NCI-H187 treated with DMSO at 0.1 percent for 48 hours (cell line): ENCODE data around the gene ZNF385C.

Experiments
- DNase-seq: peaks from one replicate; lab custom pipeline; 2025; lab: John Stamatoyannopoulos, UW

The ZNF385C gene

DNA sequence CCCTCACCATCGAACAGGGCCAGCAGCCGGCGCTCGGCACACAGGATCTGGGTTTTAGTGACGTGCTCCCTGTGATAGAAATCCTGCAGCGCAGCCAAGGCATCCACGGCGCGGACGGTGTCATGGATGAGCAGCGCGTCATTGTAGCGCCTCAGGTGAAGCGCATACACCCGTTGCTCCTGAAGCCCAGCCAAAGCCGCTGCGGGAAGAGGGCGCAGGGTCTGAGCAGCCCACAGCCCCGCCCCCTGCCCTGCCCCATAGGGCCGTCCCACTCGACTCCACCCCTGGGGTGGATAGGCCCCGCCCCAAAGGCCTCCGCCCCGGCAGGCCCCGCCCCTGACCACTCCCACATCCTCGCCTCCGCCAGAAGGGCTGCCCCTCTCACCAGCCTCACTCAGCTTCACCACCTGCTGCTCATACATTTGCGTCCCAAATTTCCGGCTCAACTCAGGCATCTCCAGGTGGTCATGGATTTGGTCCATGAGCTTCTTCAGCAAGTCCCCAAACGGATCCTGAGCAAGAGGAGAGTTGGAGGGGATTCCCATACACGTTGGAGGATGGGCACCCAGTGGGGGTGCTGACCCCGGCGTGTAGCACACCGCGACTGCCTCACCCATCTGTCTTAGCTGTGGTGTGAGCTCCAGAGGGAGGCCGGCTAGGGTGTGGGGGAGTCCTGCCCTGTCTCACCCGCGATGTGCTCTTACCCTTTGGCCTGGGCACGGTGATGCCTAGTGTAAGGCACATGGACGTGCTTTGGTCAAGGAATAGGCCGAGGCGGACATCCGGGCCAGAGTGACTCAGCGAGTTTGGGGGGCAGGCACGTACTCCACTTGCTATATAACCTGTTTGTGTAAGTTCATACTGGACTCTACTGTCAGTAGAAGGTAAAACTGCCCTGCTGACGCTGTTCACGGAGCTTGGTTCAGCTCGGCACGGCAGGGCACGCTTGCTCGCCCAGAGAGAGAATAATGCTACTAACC lies 9.6 kb upstream of the ZNF385C start:
- peak; percentile 48 for DNase-seq

DNA sequence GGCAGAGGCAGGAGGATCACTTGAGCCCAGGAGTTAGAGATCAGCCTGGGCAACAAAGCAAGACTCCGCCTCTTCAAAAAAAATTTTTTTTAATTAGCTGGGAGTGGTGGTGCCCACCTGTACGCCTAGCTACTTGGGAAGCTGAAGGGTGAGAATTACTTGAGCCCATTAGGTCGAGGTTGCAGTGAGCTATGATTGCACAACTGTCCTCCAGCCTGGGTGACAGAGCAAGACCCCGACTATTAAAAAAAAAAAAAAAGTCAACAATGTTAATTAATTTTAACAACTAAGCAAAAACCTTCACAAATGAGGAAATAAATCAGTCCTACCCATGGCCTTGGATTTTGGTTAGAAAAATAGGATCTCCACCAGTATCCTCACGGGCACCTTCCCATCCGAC lies 8.9 kb upstream of the ZNF385C start:
- no peak for DNase-seq

DNA sequence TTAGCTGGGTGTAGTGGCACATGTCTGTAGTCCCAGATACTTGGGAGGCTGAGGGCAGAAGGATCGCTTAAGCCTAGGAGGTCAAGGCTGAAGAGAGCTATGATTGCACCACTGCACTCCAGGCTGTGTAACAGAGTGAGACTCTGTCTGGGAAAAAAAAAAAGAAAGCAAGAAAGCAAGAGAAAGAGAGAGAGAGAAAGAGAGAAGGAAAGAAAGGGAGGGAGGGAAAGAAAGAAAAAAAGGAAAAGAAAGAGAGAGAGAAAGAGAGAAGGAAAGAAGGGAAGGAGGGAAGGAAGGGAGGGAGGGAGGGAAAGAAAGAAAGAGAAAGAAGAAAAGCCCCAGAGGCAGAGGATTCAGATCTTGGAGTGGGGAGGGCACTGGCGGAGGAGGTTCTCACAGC lies 7.7 kb upstream of the ZNF385C start:
- DNase-seq, result no peak

DNA sequence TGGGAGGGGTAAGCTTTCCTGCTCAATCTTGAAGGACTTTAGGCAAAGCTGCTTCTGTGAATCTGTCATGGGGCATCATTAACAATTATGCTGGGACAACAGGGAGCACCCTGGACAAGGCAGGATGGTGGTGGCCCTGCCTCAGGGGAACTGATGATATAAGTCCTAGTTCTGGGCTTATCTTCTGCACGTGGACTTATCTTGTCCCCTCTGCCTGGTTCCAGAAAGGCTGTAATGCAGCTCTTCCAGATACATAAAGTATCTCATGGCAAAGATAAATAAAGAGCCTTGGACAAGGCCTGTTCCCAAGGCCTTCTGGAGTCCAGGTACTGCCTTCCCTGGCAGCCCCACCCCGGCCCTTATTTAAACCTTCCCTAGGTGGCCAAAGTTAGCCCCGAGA lies 6.0 kb upstream of the ZNF385C start:
- no peak for DNase-seq

DNA sequence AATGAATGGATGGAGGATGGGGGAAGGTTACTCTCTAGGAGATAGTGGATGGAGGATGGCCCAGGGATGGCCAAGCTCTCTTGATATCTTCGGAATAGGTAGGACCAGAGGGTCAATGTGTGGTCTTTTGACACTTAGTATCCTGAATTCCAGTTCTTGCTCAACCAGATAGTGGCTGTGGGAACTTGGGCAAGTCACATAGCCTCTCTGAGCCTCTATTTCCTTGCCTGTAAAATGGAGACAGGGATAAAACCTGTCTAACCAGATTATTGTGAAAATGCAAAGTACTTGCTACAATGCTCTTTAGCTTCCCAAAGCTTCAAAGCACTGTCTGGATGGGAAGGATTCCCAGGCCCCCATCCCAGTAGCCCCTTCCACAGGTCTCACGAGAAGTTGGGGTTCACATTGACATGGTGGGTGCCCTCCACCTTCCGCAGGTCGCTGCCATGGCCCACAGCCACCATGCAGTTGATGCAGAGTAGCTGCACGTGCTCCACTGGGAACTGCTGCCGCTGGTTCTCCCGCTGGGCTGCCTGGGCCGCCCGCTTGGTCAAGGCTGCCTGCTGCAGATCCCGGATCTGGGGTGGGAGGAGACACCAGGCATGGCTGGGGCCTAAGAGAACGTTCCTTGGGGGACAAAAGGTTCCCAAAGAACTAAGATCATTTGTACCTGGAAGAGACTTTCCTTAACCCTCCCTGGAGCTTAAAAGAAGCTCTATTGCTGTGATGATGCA lies 5.1 kb upstream of the ZNF385C start:
- DNase-seq, result no peak

DNA sequence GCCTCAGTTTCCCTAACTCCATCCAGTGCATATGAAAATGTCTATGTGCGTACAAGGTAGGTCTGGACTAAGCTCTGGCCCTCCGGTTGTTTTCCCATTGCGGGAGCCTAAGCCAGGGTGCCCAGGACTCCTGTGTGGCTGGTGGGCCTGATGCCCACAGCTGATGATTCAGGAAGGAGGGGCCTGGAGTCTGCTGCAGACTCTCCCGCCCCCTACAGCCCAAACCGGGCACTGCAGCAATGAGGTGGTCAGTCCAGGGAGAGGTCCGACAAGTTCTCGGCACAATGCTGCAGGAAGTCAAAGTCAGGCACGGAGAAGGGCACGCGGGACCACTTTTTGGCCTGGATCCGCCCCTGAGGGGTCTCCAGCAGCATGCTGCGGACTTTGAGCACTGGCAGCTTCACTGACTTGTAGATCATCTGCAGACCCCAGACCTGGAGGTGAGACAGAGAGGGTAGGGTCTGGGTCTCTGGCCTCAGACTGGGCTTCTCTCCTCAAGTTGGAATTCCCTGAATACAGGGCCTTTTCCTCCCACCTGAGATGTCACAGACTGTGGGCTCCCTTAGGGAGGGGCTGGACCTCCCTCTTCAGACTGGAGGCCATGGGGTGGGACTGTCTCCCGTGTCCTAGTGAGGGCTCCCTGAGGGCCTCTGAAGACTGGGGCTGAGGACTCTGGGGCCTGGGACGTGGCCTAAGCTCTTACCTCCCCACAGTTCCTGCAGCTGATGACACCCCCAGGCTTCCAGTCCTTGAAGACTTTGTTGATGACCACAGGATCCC lies 3.4 kb upstream of the ZNF385C start:
- DNase-seq, result no peak

DNA sequence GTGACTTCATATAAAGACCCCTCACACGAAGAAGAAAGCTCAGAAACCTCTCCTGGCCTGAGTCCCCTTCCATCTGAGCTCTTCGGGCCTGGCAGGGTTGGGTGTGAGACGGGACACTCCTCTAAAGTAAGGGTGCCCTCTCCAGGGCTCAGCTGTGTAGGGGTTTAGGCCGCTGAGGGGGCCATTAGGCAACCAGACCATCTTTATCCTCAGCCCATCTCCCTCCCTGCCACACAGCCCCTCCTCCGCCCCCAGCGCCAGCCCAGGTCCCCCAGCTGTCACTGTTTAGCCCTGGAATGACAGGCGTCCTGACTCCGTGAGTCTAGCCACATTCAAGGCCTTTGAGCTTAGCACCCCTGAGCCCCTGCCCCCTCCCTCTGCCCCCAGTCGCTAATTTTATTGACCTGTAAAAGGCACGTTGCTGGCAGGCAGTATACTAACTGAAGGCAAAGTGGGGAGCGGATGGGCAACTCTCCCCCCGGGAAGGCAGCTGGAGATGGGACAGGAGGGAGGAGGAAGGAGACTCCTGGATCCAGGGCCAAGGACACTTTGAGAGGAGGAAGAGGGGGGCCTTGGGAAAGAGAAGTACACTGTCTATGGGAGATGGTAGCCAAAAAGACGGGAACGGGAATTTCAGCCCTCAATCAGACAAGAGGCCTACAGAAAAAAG lies 592 bp upstream of the ZNF385C start:
- no peak for DNase-seq

DNA sequence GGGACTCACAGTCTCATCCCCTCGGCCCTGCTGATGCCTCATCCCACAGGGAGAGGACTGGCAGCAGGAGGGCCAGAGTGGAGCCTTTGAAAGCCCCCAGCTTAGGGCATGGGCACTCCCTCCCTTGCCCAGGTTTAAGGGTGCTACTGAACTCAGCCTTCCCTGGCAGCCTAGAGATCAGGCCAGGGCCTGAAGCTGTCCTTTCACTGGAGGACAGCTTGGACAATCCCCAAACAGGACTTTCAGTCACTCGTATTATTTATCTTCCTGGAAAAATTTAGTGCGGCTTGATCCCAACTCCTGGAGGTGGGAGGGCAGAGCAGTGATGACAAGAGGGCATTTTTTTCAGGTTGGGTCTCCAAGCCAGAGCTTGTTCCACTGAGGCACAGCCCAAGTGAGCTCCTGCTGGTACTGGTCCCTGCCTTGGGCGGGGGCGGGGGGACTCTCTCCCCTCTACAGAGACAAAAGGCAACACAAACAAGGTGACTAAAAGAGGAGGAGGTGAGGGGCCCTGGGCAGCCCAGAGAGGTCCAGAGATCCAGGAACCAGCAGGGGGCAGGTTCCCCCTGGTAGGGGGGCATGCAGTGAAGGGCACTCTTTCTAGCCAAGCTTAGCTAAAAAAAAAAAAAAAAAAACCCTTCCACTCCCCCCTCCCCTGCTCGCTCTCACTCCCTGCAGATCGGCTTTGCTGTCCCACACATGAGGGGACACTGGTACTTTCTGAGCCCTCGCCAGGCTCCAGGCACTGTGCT lies 1.7 kb downstream of the ZNF385C start:
- no peak for DNase-seq

DNA sequence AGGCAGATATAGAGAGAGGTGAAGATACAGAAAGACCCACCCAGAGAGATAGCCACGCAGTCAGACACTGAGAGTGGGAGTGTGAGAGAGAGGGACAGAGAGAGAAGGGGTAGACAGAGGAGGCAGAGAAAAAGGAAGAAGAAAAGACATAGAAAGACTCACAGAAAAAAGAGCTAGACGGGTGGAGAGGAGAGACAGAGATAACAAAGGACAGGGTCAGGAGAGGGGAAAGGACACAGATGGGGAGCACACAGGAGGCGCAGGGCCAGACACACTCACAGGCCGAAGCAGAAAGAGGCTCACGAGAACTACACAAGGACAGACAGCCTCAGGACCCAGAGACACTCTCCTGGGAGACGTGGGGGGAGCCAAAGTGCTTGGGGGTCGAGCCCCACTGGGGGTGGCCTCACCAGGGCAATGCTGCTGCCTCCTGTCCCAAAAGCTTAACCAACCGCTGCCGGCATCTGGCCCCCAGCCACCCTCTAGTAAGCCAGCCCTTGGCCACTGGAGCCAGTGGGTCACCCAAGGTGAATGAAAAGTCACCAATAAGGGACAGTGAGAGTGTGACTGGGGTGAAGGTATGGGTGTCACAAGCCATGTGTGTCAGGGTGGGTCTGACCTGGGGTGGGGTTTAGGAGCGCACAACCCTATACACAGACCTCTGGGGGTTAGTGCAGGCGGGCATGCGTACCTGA lies 3.8 kb downstream of the ZNF385C start:
- no peak for DNase-seq

DNA sequence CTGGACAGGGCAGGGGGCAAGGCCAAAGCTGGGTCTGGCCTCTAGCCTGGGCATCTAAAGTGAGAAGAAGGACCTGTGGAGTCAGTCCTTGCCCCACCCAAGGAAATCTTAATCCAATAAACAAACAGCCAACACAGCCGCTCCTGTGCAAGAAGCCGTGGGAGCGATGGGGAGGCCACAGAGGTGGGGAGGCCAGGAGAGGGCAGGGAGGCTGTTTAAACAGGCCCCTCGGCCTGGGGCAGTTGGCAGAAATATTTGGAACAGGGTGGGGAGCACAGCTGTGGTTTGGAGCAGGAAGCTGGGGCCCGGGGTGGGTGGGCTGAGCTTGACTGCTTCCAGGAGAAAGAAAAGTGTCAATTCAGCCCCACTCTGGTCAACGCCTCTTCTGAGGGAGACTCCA lies 5.3 kb downstream of the ZNF385C start:
- DNase-seq, result no peak

DNA sequence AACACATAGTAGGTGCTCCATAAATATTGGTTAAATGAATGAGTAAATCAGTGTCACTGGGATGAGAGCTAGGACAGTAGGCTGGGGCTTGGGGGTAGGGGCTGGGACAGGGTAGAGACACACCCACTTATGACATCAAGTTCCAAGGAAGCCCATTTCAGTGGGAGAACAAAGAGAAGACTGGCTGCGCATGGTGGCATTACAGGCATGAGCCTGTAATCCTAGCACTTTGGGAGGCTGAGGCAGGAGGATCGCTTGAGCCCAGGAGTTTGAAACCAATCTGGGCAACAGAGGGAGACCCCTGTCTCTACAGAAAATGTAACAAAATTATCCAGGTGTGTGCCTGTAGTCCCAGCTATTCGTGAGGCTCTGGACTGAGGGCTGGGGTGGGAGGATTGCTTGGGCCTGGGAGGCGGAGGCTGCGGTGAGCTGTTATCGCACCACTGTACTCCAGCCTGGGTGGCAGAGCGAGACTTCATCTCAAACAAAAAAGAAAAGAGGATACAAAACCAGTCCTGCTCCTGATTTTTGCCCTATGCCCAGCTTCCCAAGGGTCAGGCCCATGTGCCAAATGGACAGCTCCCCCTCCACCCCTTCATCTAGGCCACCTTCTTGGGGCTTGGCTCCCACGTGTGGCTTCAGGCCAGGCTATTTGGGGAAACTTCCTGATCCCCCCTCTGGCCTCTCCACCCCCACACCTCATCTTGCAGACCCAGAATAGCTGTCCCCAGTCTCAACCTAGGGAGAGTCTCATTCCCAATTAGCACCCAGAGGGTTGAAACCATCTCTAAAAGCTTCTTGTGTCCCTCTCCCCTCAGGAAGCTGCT lies 7.1 kb downstream of the ZNF385C start:
- DNase-seq, result no peak

DNA sequence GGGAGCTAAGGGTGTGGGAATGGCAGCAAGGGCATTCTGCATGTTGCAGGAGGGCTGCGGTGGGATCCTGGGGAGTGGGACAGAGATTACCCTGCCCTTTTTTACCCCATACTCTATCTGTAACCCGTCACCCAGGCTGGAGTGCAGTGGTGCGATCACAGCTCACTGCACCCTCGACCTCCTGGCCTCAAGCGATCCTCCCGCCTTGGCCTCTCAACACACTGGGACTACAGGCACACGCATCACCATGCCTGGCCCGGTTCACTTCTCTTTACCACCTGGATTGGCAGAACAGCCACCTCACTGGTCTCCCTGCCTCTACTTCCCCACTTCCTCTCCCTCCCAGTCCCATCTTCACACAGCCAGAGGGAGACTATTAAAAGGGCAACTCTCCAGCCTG lies 9.5 kb downstream of the ZNF385C start:
- no peak for DNase-seq

DNA sequence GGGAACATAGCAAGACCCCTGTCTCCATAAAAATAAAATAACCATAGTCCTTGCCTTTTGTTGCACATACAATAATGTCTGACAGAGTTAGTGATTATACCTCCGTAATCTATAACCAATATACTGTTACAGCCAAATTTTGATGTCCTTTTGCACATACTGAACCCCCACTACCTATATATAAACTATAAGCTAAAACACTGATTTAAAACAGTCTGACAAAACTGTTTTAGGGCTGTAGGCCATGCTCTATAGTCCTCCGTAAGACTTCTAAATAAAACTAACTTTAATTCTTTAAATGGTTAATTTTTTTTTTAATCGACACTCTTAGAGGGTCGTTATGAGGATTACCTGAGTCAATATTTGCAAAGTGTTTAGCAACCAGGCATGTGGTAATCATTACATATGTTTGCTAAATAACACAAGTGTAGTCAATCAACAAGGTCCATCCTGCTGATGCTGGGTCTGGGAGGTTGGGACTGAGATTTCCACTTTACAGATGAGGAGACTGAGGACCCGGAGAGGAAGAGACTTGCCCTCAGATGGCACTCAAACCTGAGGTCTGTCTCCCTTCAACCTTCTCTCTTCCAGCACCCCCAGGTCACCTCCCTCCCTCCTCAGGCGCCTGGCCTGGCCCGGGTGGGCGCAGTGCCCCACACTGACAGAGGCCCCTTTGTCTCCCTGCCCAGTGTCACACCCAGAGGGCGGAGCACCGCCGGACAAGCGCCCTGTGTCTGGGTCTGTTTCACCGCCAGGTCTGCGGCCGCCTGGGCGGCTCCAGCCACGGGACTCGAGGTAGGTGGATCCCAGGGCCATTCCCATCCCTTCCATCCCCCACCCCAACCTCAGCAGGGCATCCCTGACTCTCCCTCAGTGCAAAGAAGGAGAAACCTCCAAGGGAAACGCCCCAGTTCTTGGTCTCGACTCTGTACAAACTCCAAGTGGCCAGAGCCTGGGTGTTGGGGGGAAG lies 10.3 kb downstream of the ZNF385C start:
- no peak for DNase-seq

DNA sequence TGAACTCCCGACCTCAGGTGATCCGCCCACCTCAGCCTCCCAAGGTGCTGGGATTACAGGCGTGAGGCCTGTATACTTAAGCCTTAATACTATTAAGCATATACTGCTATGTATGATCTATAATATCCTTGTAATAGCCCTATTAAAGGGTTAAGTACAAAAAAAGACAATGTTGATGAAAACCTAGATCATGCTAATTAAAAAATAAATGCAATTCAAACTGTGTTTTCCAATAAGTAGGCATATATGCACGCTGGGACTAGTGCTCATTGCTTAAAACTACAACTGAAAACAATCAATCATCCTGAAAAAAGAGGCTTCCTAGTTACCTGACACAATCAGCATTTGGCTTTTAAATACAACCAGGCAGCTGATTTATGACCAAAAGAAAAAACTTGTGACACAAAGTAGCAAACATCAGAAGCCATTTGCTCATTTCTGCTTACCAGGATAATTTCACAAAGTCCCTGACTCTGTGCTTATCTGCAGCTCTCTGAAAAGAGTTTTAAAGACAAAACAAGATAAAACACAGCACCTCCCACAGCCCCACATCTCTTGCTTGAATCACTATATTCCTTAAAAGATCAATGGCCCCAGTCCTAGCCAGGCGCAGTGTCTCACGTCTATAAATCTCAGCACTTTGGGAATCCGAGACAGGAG lies 11.1 kb downstream of the ZNF385C start:
- DNase-seq, result no peak

DNA sequence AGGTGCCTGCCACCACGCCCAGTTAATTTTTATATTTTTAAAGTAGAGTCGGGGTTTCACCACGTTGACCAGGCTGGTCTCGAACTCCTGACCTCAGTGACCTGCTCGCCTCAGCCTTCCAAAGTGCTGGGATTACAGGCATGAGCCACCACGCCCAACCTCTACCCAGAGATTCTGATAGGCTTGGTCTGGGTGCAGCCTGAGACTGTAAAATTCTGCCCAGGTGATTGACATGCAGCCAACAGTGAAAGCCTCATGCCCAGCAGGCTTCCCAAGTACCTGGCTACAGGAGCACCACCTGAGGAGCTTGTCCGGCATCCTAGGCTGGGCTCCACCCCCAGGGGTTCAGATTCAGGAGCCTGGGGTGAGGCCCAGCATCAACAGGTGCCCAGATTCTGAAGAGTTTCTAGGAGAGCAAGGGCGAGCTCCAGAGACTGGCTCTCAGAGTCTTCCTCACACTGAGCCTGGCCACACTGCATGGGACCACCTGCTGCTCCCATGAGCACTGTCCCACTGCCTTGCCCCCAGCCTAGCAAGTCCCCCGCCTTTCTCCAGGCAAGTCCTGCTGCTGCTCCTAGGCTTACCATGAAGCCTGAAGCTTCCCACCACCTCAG lies 16.6 kb downstream of the ZNF385C start:
- DNase-seq, result no peak

DNA sequence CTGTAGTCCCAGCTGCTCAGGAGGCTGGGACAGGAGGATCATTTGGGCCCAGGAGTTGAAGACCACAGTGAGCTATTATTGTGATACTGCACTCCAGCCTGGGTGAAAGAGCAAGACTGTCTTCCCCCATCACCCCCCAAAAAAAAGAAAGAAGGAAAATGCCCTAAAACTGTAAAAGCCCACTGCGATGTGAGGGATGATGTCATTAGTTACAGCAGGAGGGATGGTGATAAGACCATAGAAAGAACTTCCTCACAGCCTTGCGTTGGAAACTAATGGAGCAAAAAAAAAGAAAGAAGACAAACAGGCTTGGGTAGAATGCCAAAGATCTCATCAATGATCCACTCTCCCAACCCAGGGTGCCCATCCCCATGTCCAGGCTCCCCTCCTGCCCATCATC lies 18.7 kb downstream of the ZNF385C start:
- no peak for DNase-seq

DNA sequence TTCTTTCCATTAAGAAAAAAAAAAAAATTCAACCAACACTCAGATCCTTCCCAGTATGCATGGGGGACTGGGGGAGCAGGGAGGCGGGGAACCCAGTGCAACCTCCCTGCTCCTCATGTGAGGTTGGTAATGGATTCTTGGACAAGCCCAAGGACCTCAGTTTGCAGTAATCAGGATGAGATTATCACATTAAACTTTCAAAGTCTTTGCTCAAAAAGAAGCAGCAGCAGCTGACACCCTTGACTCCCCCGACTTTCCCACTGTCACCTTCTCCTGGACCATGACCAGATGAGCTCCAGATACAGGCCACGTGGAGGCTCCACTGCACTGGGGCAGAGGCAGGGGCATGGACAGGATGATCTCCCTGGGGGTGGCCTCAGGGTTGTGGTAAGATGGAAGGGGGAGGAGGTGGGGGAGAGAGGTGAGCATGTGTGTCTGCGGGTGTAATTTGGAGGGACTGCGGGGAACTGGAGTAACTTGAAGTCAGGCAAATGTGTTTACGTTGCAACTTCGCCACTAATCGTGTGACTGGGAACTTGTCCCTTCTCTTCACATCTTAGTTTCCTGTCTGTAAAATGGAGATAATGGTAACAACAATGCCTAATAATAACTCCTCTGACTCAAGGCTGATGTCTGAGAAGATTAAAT lies 19.8 kb downstream of the ZNF385C start:
- DNase-seq, result no peak
